Left forelimb (tissue), 1 donor: ENCODE data around the gene ESRP2.

Source experiments
- DNase-seq: peaks from one replicate; pipeline ENCODE4 v3.0.0-alpha.2; 2018; ENCODE audit warnings: low spot score

ESRP2 gene

GRCh38 chr16:68235887-68236136, at the start of gene ESRP2:
Gene ESRP2, minus strand, starts transcription at chr16:68236127. Its CDS starts 82 bp downstream, at chr16:68236045.
- DNase-seq, result no peak

GRCh38 chr16:68285683-68286082, 49.8 kb upstream of the ESRP2 start:
- no peak for DNase-seq

GRCh38 chr16:68284847-68285246, 48.9 kb upstream of the ESRP2 start:
- no peak for DNase-seq

GRCh38 chr16:68283801-68284598, 48.1 kb upstream of the ESRP2 start:
- no peak for DNase-seq

- DNase-seq, result no peak
Measured at GRCh38 chr16:68283346-68283745, 47.4 kb upstream of the ESRP2 start.

- no peak for DNase-seq
Measured at GRCh38 chr16:68282064-68282452, 46.1 kb upstream of the ESRP2 start.

GRCh38 chr16:68281368-68282063, 45.6 kb upstream of the ESRP2 start:
- DNase-seq, result no peak

- DNase-seq, result no peak
Measured at GRCh38 chr16:68279726-68280558, 44.0 kb upstream of the ESRP2 start.

GRCh38 chr16:68276223-68276622, 40.3 kb upstream of the ESRP2 start:
- no peak for DNase-seq

- no peak for DNase-seq
Measured at GRCh38 chr16:68275611-68276191, 39.8 kb upstream of the ESRP2 start.

- DNase-seq, result no peak
Measured at GRCh38 chr16:68274441-68274840, 38.5 kb upstream of the ESRP2 start.

GRCh38 chr16:68273896-68274295, 38.0 kb upstream of the ESRP2 start:
- DNase-seq, result no peak

- no peak for DNase-seq
Measured at GRCh38 chr16:68273459-68273858, 37.5 kb upstream of the ESRP2 start.

GRCh38 chr16:68272507-68273209, 36.7 kb upstream of the ESRP2 start:
- DNase-seq, result no peak

- DNase-seq, result no peak
Measured at GRCh38 chr16:68270353-68270752, 34.4 kb upstream of the ESRP2 start.

- DNase-seq, result no peak
Measured at GRCh38 chr16:68269793-68270192, 33.9 kb upstream of the ESRP2 start.

- no peak for DNase-seq
Measured at GRCh38 chr16:68267612-68268405, 31.9 kb upstream of the ESRP2 start.

GRCh38 chr16:68265078-68265920, 29.4 kb upstream of the ESRP2 start:
- no peak for DNase-seq

- peak; percentile 82 for DNase-seq
Measured at GRCh38 chr16:68264128-68265077, 28.5 kb upstream of the ESRP2 start, which contains the start of gene SLC7A6. Gene SLC7A6, plus strand, starts transcription at chr16:68264526. Its CDS starts 10,201 bp downstream, at chr16:68274727.
